KG1 (cell line): ENCODE results near the gene SRR.

Experiments used
- DNase-seq: peaks from one replicate; lab custom pipeline; 2025; lab: John Stamatoyannopoulos, UW

The SRR gene

DNA sequence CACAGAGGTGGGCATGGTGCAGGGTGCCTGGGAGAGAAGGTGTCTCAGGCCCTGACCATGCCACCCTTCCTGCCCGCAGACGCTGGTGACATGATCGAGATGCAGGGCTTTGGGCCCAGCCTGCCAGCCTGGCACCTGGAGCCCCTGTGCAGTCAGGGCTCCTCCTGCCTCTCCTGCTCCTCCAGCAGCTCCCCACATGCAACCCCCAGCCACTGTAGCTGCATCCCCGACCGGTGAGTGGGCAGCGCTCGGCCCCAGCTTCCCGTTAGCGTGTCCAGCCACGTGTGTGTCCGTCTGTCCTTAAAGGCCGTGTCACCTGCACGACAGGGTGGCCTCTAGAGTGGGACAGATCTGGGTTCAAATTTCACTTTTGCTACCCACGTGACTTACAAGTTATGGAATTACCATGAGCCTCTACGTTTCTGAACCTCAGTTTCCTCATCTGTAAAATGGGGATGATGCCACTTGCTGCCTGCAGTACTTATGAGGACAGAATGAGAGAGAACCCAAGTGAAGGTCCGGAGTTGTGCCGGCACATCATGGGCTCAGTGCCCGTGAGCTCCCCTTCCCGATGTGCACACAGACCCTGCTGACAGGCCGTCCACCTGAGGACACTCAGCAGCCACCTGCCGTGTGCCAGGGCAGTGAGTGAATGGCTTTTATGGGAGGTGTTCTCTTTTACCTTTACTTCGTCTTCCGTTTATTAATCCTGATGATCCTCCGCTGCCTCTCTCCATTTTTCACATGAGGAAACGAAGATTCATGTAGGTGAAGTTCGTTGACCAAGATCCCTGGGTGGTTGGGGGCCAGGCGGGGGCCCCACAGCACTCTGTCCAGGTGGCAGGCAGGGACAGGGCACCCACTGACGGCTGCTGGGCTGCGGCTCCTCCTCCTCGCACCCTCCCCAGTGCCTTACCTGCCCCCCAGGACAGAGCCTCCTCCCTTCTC lies 67.7 kb downstream of the SRR start:
- DNase-seq, result no peak

GRCh38 chr17:2372180-2372579 lies 68.4 kb downstream of the SRR start:
- no peak for DNase-seq

GRCh38 chr17:2372681-2373080 lies 68.9 kb downstream of the SRR start:
- DNase-seq, result no peak

DNA sequence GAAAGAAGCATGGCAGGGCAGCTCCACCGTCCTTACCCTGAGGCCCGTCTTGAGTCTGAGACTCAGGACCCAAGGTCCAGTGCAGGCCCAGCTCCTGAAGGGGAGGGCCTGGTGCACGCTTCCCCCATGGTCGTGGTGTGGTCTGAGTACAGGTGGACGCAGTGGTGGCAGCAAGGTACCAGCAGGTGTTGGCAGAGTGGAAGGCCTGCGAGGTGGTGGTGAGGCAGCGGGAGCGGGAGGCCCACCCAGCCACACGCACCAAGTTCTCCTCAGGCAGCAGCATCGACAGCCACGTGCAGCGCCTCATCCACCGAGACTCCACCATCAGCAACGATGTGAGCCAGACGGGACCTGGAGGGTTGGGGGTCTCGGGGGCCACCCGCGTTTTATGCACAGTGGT lies 69.4 kb downstream of the SRR start:
- DNase-seq, result no peak
